NCI-H748 treated with DMSO at 0.1 percent for 48 hours (cell line): ENCODE results near the gene GPR132.
"Not testable (repeated sequence)": the region's sequence is repeated elsewhere in the genome, so short reads cannot be mapped to it uniquely, and the experiment has no call there.

ENCODE experiments used
- DNase-seq: peaks from one replicate; lab custom pipeline; 2025; lab: John Stamatoyannopoulos, UW

GPR132 gene

GRCh38 chr14:105091054-105091516, 25.9 kb upstream of the GPR132 start:
- DNase-seq, result no peak

GRCh38 chr14:105090493-105091053, 25.3 kb upstream of the GPR132 start:
- peak; percentile 62 for DNase-seq

GRCh38 chr14:105089746-105090492, 24.7 kb upstream of the GPR132 start:
- no peak for DNase-seq

GRCh38 chr14:105088812-105089745, 23.8 kb upstream of the GPR132 start:
- DNase-seq, result no peak

GRCh38 chr14:105087963-105088811, 23.0 kb upstream of the GPR132 start:
- DNase-seq, result no peak

GRCh38 chr14:105087308-105087962, 22.2 kb upstream of the GPR132 start:
- DNase-seq, result no peak

- peak; percentile 36 for DNase-seq
Measured at GRCh38 chr14:105086833-105087307, 21.6 kb upstream of the GPR132 start.

GRCh38 chr14:105085766-105086165, 20.5 kb upstream of the GPR132 start:
- DNase-seq, result no peak

- DNase-seq, result no peak
Measured at GRCh38 chr14:105084741-105085571, 19.7 kb upstream of the GPR132 start.

- DNase-seq, result no peak
Measured at GRCh38 chr14:105083926-105084685, 18.9 kb upstream of the GPR132 start.

- no peak for DNase-seq
Measured at GRCh38 chr14:105082703-105083102, 17.5 kb upstream of the GPR132 start.

- not testable (repeated sequence) for DNase-seq
Measured at GRCh38 chr14:105081473-105081872, 16.2 kb upstream of the GPR132 start.

- DNase-seq, result no peak
Measured at GRCh38 chr14:105080161-105080560, 14.9 kb upstream of the GPR132 start.

GRCh38 chr14:105078294-105078693, 13.1 kb upstream of the GPR132 start:
- no peak for DNase-seq

- no peak for DNase-seq
Measured at GRCh38 chr14:105077649-105077995, 12.4 kb upstream of the GPR132 start.

- DNase-seq, result no peak
Measured at GRCh38 chr14:105076805-105077648, 11.8 kb upstream of the GPR132 start.

- DNase-seq, result no peak
Measured at GRCh38 chr14:105076296-105076804, 11.1 kb upstream of the GPR132 start.
